ENCODE data around the gene METTL18. TPM values are rescaled to one million over a fixed set of nuclear protein-coding genes. Genes with fewer than 3 reads are reported as not detected.
"Not testable (repeated sequence)": the region's sequence is repeated elsewhere in the genome, so short reads cannot be mapped to it uniquely, and the experiment has no call there.

The METTL18 gene
- total RNA-seq, 1 donor from 2014 or later = 4.7 TPM

- DNase-seq (ENCODE audit: low read depth) (peak; percentile 60), FAIRE-seq (no peak)
- TF ChIP-seq, protein P1, sequence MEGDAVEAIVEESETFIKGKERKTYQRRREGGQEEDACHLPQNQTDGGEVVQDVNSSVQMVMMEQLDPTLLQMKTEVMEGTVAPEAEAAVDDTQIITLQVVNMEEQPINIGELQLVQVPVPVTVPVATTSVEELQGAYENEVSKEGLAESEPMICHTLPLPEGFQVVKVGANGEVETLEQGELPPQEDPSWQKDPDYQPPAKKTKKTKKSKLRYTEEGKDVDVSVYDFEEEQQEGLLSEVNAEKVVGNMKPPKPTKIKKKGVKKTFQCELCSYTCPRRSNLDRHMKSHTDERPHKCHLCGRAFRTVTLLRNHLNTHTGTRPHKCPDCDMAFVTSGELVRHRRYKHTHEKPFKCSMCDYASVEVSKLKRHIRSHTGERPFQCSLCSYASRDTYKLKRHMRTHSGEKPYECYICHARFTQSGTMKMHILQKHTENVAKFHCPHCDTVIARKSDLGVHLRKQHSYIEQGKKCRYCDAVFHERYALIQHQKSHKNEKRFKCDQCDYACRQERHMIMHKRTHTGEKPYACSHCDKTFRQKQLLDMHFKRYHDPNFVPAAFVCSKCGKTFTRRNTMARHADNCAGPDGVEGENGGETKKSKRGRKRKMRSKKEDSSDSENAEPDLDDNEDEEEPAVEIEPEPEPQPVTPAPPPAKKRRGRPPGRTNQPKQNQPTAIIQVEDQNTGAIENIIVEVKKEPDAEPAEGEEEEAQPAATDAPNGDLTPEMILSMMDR (IDR thresholded peaks at IDR 0.05; ENCODE audit: insufficient read depth, low read length, severe bottlenecking) = no peak
- Histone ChIP-seq H3K36me3 (ENCODE audit: control insufficient read depth, insufficient read depth, low read length) (no peaks in the 10 kb centered on the region), H3K4me3 (ENCODE audit: low read depth, low read length) (no peak overlapping the region), H3K27me3 (ENCODE audit: control insufficient read depth, insufficient read depth, low read length) (no peaks in the 10 kb centered on the region)
These were observed 17.4 kb upstream of the METTL18 start for GRCh38 chr1:169812131-169812530.

DNA sequence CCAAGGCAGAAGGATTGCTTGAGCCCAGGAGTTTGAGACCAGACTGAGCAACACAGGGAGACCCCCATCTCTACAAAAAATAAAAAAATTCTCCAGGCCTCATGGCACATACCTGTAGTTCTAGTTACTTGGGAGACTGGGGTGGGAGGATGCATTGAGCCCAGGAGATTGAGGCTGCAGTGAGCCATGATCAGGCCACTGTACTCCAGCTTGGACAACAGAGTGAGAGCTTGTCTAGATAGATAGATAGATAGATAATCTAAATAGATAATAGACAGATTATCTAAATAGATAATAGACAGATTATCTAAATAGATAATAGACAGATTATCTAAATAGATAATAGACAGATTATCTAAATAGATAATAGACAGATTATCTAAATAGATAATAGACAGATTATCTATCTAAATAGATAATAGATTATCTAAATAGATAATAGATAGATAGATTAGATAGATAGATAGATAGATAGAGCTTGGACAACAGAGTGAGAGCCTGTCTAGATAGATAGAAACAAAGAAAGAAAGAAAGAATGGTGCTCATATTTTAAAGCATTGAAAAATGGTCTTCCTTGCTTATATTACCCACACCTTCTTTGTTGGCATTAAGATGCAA, 16.8 kb upstream of the METTL18 start:
- not testable (repeated sequence) for H3K36me3 ChIP-seq (ENCODE audit: control insufficient read depth, insufficient read depth, low read length); FAIRE-seq; DNase-seq (ENCODE audit: low read depth); H3K27me3 ChIP-seq (ENCODE audit: control insufficient read depth, insufficient read depth, low read length); H3K4me3 ChIP-seq (ENCODE audit: low read depth, low read length)

DNA sequence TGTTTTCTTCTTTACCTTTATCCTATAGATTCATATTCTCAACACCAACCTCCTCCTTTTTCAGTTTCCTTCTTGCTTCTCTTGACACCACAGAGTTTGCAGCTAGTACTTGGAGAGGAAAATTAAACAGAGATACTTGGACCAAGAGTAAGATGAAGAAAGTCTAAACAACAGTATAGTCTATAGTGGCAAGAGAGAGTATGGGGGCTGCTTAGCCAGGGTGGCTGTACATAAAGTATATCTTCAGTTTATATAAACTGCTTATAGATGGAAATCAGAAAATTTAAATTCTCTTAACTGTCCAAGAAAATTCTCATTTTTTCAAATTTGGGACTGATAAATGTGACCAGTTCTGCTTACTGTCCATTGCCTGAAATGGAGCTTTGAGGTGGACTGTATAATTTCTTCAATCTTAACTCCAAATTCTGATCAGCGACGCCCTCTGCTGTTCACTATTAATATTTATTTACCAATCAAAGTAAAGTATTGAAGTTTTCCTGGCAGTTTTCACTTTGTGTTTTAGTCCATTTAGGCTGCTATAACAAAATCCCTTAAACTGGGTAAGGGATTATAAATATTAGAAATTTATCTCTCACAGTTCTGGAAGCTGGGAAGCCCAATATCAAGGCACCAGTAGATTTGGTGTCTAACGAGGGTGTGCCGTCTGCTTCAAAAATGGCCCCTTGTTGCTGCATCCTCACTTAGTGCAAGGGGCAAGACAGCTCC, 14.8 kb upstream of the METTL18 start:
- no peaks in the 10 kb centered on the region for H3K27me3 ChIP-seq (ENCODE audit: control insufficient read depth, insufficient read depth, low read length)
- TF ChIP-seq, protein P1 (IDR thresholded peaks at IDR 0.05; ENCODE audit: insufficient read depth, low read length, severe bottlenecking) = peak; percentile 18
- FAIRE-seq (no peak), DNase-seq (ENCODE audit: low read depth) (peak; percentile 37)
- H3K4me3 ChIP-seq (ENCODE audit: low read depth, low read length) = no peak overlapping the region
- H3K36me3 ChIP-seq (ENCODE audit: control insufficient read depth, insufficient read depth, low read length) = peaks cover 2% of the 10 kb centered on the region

DNA sequence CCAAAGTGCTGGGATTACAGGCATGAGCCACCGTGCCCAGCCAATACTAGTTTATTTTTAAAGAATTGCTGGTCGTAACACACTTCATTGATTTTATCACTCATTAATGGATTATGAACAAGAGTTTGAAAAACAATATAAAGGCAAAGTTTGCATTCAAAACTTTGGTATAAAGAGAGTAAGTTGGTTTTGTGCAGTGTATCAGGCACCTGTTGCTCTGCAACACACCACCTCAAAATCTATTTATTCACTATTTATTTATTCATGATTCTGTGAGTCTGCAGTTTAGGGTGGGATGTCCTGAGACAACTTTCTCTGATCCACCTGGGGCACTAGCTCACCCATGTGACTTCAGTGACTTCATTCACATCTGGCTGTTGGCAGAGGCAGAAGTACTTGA, 10.2 kb upstream of the METTL18 start:
- FAIRE-seq (no peak), DNase-seq (ENCODE audit: low read depth) (no peak)
- TF ChIP-seq, protein P1 (IDR thresholded peaks at IDR 0.05; ENCODE audit: insufficient read depth, low read length, severe bottlenecking) = no peak
- Histone ChIP-seq H3K36me3 (ENCODE audit: control insufficient read depth, insufficient read depth, low read length) (peaks cover 3% of the 10 kb centered on the region), H3K4me3 (ENCODE audit: low read depth, low read length) (no peak overlapping the region), H3K27me3 (ENCODE audit: control insufficient read depth, insufficient read depth, low read length) (no peaks in the 10 kb centered on the region)

- H3K36me3 ChIP-seq (ENCODE audit: control insufficient read depth, insufficient read depth, low read length) = peaks cover 5% of the 10 kb centered on the region
- TF ChIP-seq, protein P1 (IDR thresholded peaks at IDR 0.05; ENCODE audit: insufficient read depth, low read length, severe bottlenecking) = no peak
- no peak overlapping the region for H3K4me3 ChIP-seq (ENCODE audit: low read depth, low read length)
- FAIRE-seq = no peak
- DNase-seq (ENCODE audit: low read depth) = no peak
- no peaks in the 10 kb centered on the region for H3K27me3 ChIP-seq (ENCODE audit: control insufficient read depth, insufficient read depth, low read length)
These were observed 8.2 kb upstream of the METTL18 start for GRCh38 chr1:169802888-169803287.

DNA sequence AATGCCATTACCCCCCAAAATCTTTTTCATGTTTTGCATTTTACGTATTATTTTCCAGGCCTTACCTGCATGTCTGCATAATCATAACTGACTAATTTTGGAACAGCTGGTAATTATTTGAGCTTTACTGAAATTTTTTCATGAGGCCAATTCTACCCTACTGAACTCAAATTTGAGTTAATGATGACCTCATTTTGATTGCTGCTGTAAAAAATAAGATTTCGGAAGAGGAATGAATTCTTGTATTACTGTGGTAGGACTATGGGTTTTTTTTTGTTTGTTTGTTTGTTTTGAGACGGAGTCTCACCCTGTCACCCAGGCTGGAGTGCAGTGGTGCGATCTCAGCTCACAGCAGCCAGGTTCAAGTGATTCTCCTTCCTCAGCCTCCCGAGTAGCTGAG, 2.6 kb upstream of the METTL18 start:
- DNase-seq (ENCODE audit: low read depth) (no peak), FAIRE-seq (no peak)
- TF ChIP-seq, protein P1 (IDR thresholded peaks at IDR 0.05; ENCODE audit: insufficient read depth, low read length, severe bottlenecking) = no peak
- Histone ChIP-seq H3K36me3 (ENCODE audit: control insufficient read depth, insufficient read depth, low read length) (peaks cover 2% of the 10 kb centered on the region), H3K27me3 (ENCODE audit: control insufficient read depth, insufficient read depth, low read length) (no peaks in the 10 kb centered on the region), H3K4me3 (ENCODE audit: low read depth, low read length) (no peak overlapping the region)
